NK-92 treated with Interleukin-12 subunit alpha and Interleukin-12 subunit beta, amount 100 ng/mL, for 24 hours (cell line): ENCODE measurements around the gene SMAD4.
"Not testable (repeated sequence)": the region's sequence is repeated elsewhere in the genome, so short reads cannot be mapped to it uniquely, and the experiment has no call there.

Experiments used
- DNase-seq: peaks from one replicate; lab custom pipeline; 2025; lab: John Stamatoyannopoulos, UW

Gene SMAD4

DNA sequence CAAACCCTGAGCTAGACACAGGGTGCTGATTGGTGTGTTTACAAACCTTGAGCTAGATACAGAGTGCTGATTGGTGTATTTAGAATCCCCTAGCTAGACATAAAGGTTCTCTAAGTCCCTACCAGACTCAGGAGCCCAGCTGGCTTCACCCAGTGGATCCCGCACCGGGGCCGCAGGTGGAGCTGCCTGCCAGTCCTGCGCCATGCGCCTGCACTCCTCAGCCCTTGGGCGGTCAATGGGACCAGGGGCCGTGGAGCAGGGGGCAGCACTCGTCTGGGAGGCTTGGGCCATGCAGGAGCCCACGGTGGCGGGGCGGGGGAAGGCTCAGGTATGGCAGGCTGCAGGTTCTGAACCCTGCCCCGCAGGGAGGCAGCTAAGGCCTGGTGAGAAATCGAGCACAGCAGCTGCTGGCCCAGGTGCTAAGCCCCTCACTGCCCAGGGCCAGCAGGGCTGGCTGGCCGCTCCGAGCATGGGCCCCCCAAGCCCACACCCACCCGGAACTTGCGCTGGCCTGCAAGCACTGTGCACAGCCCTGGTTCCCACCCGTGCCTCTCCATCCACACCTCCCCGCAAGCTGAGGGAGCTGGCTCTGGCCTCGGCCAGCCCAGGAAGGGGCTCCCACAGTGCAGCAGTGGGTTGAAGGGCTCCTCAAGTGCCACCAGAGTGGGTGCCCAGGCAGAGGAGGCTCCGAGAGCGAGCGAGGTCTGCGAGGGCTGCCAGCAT lies 81.8 kb downstream of the SMAD4 start:
- DNase-seq: not testable (repeated sequence)

DNA sequence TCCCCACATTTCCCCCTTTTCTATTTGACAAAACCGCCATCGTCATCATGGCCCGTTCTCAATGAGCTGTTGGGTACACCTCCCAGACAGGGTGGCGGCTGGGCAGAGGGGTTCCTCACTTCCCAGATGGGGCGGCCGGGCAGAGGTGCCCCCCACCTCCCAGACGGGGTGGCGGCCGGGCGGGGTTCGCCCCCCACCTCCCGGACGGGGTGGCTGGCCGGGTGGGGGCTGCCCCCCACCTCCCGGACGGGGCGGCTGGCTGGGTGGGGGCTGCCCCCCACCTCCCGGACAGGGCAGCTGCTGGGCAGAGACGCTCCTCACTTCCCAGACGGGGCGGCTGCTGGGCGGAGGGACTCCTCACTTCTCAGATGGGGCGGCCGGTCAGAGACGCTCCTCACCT lies 87.0 kb downstream of the SMAD4 start:
- not testable (repeated sequence) for DNase-seq

DNA sequence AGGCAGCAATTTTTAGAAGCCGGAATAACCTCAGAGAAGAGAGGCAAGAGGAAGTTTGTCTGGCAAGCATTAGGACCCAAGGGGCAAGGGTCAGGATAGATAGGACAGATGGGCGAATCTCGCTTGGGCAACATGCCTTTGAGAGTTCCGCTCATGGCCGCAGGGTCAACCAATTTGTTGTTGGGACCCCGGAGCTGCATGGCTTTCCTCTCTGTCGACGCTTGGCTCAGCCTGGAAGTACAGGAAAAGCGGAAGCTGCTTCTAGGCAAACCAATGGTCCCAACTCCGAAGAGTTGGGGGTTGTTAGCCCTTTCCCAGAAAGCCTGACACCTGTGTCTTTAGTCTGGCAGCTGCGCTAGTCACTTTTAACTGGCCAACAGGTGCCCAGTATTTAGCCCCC lies 89.5 kb downstream of the SMAD4 start:
- not testable (repeated sequence) for DNase-seq

DNA sequence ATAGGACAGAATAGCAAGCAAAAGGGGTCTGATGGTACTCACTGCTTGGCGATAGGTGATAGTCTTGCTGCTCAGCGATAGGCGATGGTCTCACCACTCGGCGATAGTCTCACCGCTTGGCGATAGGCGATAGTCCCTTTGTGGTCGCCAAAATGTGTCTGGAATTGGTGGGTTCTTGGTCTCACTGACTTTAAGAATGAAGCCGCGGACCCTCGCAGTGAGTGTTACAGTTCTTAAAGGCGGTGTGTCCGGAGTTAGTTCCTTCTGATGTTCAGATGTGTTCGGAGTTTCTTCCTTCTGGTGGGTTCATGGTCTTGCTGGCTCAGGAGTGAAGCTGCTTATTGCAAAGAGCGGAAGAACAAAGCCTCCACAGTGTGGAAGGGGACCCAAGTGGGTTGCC lies 90.0 kb downstream of the SMAD4 start:
- DNase-seq: not testable (repeated sequence)

DNA sequence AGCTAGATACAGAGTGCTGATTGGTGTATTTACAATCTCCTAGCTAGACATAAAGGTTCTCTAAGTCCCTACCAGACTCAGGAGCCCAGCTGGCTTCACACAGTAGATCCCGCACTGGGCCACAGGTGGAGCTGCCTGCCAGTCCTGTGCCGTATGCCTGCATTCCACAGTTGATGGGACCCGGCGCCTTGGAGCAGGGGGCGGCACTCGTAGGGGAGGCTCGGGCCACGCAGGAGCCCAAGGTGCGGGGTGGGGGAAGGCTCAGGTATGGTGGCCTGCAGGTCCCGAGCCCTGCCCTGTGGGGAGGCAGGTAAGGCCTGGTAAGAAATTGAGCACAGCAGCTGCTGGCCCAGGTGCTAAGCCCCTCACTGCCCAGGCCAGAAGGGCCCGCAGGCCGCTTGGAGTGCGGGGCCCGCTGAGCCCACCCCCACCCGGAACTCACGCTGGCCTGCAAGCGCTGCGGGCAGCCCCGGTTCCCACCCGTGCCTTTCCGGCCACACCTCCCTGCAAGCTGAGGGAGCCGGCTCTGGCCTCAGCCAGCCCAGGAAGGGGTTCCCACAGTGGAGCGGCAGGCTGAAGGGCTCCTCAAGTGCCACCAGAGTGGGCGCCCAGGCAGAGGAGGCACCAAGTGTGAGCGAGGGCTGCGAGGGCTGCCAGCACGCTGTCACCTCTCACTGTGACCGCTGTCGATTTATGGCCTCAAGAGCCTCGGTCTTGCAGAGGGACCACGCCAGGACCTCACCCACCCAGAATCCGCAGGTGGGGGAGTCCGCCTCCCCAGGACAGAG lies 91.0 kb downstream of the SMAD4 start:
- no peak for DNase-seq

- DNase-seq: no peak
Measured at GRCh38 chr18:51121597-51121857, 91.5 kb downstream of the SMAD4 start.

- no peak for DNase-seq
Measured at GRCh38 chr18:51122266-51123045, 92.4 kb downstream of the SMAD4 start.

DNA sequence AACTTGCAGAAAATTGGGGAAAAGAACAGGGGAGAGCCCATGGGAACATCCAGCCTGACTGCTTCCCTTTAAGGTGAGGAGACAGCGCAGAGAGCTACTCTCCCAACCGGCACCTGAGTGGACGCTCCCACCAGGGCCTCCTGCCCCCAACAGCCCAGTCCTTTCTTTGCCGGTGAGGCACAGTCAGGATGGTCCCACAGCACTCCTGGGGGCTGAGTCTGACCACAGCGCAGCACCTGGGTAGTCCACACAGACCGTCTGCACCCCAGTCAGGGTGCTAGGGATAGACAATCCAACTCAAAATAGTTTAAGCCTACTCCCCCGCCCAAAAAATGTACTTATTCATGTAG lies 93.0 kb downstream of the SMAD4 start:
- no peak for DNase-seq

DNA sequence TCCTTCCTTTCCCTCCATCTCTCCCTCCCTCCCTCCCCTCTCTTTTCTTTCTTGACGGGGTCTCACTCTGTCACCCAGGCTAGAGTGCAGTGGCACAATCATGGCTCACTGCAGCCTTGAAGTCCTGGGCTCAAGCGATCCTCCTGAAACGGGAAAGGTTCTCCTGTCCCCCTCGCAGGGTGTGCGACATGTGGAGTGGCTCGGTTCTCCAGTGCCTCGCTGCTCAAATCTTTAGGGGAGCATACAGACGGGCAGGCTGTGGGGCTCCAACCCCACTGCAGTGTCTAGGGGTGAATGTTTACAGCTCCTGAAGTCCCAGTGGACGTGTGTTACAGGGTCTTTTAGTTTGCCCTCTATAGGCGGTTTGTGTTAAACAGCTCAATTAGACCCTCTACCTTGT lies 93.5 kb downstream of the SMAD4 start:
- no peak for DNase-seq

- DNase-seq: no peak
Measured at GRCh38 chr18:51123936-51124486, 94.0 kb downstream of the SMAD4 start.

- DNase-seq: no peak
Measured at GRCh38 chr18:51125976-51126375, 96.0 kb downstream of the SMAD4 start.

GRCh38 chr18:51127664-51128063 lies 97.7 kb downstream of the SMAD4 start:
- no peak for DNase-seq

DNA sequence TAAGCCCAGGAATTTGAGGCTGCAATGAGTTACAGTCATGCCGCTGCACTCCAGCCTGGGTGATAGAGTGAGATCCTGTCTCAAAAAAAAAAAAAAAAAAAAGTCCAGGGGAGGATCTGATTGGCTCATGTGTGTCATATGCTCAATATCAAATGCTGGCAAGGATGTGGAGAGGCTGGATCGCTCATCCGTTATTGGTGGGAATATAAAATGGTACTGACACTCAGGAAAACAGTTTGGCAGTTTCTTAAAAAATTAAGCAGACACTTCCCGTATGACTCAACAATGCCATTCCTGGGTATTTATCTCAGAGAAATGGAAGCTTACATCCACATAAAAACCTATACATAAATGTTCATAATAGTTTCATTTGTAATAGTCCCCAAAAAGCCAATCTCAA lies 98.5 kb downstream of the SMAD4 start:
- DNase-seq: no peak

GRCh38 chr18:51132256-51132935 lies 102.4 kb downstream of the SMAD4 start:
- DNase-seq: no peak

DNA sequence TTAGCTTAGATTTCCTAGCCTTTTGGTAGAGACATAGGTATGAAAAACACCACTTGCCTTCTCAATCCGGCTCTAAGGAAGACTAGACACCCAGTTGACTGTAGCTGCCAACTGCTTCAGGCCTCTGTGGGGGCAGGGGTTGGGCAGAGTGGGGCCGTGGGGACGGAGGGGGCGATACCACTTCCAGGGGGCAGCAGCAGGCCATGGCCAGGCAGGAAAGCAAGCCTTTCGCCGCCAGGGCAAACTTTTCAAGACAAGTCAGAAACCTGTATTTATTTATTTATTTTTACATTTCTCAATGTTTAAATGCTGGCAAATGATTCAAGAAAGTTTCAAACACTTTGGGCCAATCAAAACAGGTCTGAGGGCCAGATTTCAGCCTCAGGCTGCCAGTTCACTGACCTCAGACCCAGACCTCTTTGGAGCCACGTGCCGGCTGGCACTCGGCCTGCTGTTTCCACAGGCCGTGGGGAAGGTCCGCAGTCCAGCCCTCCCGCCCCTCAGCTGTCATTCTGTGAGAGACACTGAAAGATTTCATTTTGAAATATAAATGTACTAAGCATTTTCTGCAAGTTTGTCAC lies 103.7 kb downstream of the SMAD4 start:
- DNase-seq: no peak
